Stimulated activated CD4-positive, alpha-beta T cell treated with anti-CD3 and anti-CD28 coated beads, TNF-alpha, amount 100 ng/mL, for 4 hours (primary cell): ENCODE results near the gene RASGRF1.
"Not testable (repeated sequence)": the region's sequence is repeated elsewhere in the genome, so short reads cannot be mapped to it uniquely, and the experiment has no call there.

ENCODE experiments used
- DNase-seq, 3 experiments: peaks; one replicate each; pipeline ENCODE4 v3.0.0-alpha.2; 2020; ENCODE audit warnings: low read depth in 3 of 3

Gene RASGRF1

GRCh38 chr15:79090487-79091203, at the start of gene RASGRF1:
Gene RASGRF1, minus strand, starts transcription at chr15:79090780. Its CDS starts 282 bp downstream, at chr15:79090498.
- no peak for DNase-seq

GRCh38 chr15:79136434-79137046, 46.0 kb upstream of the RASGRF1 start:
- no peak for DNase-seq

GRCh38 chr15:79133309-79133708, 42.7 kb upstream of the RASGRF1 start:
- no peak for DNase-seq

GRCh38 chr15:79132770-79133169, 42.2 kb upstream of the RASGRF1 start:
- DNase-seq: no peak

- DNase-seq: no peak
These were observed 41.8 kb upstream of the RASGRF1 start for GRCh38 chr15:79132361-79132760.

- DNase-seq: no peak
These were observed 40.1 kb upstream of the RASGRF1 start for GRCh38 chr15:79130535-79131130.

GRCh38 chr15:79129235-79129634, 38.7 kb upstream of the RASGRF1 start:
- no peak for DNase-seq

- no peak for DNase-seq
These were observed 38.0 kb upstream of the RASGRF1 start for GRCh38 chr15:79128556-79128955.

GRCh38 chr15:79124388-79124787, 33.8 kb upstream of the RASGRF1 start:
- no peak for DNase-seq

GRCh38 chr15:79122991-79123390, 32.4 kb upstream of the RASGRF1 start:
- DNase-seq: no peak

- no peak for DNase-seq
These were observed 31.8 kb upstream of the RASGRF1 start for GRCh38 chr15:79122391-79122790.

GRCh38 chr15:79121571-79121970, 31.0 kb upstream of the RASGRF1 start:
- DNase-seq: no peak

- no peak for DNase-seq
These were observed 27.0 kb upstream of the RASGRF1 start for GRCh38 chr15:79117442-79118204.

GRCh38 chr15:79116771-79117170, 26.2 kb upstream of the RASGRF1 start:
- no peak for DNase-seq

- no peak for DNase-seq
These were observed 25.5 kb upstream of the RASGRF1 start for GRCh38 chr15:79115986-79116665.

GRCh38 chr15:79113831-79114230, 23.3 kb upstream of the RASGRF1 start:
- DNase-seq: no peak

- DNase-seq: not testable (repeated sequence)
These were observed 20.8 kb upstream of the RASGRF1 start for GRCh38 chr15:79111404-79111803.

- no peak for DNase-seq
These were observed 14.6 kb upstream of the RASGRF1 start for GRCh38 chr15:79105141-79105540.

- no peak for DNase-seq
These were observed 12.0 kb upstream of the RASGRF1 start for GRCh38 chr15:79102595-79102994.

- DNase-seq: no peak
These were observed 11.4 kb upstream of the RASGRF1 start for GRCh38 chr15:79101866-79102581.

- no peak for DNase-seq
These were observed 9.1 kb upstream of the RASGRF1 start for GRCh38 chr15:79099692-79100091.
